ENCODE data around the gene RAB11FIP4.

Gene RAB11FIP4

DNA sequence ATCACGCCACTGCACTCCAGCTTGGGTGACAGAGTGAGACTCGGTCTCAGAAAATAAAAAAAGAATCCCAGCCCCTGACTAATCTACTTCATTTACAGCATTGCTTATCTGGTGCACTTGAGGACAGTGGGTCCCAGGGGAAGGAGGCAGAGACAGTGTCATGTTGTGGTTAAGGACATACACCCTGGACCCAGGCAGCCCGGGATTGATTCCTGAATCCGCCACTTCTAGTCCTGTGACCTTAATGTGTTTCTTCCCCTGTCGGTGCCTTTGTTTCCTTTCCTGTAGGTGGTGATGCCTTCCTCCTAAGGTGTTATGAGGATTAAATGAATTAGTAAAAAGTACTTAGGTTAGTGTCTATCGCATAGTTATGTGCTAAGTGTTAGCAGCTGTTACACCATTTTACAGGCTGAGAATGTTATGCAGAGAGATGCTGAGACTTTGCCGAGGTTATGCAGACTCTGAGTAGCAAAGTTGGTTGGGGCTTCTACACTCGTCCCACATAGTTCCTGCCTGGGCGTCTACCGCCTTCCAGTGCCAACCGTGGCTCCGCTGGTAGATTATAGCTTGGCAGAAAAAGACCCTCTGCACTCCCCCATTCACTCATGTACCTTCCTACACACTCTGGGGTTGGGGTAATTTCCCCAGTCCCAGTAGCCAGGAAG, 74.8 kb downstream of the RAB11FIP4 start:
- no peak overlapping the region for H3K27ac Mint-ChIP-seq
- no peaks in the 10 kb centered on the region for H3K27me3 Mint-ChIP-seq (ENCODE audit: low read depth)

DNA sequence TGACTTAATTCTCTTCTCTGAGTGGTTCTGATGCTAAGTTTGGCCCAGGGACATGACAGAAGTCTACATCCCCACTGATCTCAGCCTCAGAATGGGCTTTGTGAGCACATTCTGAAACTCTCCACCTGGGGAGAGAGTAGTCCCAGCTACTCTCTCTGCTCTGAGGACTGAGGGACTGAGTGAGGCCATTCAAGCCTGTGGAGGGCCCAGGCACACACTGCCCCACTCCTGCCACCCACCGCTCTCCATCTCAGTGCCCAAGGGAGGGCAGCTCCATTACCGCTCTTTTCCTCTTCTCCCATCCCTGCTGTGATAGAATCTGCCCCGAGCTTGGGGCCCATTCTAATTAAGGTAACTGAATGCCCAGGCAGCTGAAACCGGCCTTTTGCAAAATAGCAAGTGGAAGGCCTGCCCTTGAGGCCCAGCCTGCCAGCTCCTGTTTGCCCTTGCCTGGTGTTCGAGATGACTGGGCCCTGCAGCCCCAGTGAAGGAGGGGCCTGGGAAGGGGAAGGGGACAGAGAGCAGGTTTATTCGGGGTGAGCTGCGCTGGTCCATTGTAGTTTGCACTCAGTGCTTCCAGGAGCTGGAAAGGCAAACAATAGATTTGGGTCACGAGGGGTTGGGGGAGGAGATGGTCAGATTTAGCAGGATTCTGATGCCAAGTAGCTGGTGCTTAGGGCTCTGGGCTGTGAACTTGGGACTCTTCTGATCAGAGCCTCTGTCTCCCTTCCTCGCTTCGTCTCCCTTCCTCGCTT, 76.2 kb downstream of the RAB11FIP4 start:
- Mint-ChIP-seq H3K27me3 (ENCODE audit: low read depth) (peaks cover 4% of the 10 kb centered on the region), H3K36me3 (ENCODE audit: low read depth) (no peaks in the 10 kb centered on the region), H3K4me3 (no peak overlapping the region), H3K27ac (no peak overlapping the region), H3K4me1 (ENCODE audit: low read depth) (peaks cover 11% of the 10 kb centered on the region), H3K9me3 (no peaks in the 10 kb centered on the region)

More for the DNA sequence above, 74.8 kb downstream of the RAB11FIP4 start:
- Mint-ChIP-seq H3K4me3 (no peak overlapping the region), H3K4me1 (ENCODE audit: low read depth) (peaks cover 11% of the 10 kb centered on the region), H3K9me3 (no peaks in the 10 kb centered on the region), H3K36me3 (ENCODE audit: low read depth) (no peaks in the 10 kb centered on the region)

DNA sequence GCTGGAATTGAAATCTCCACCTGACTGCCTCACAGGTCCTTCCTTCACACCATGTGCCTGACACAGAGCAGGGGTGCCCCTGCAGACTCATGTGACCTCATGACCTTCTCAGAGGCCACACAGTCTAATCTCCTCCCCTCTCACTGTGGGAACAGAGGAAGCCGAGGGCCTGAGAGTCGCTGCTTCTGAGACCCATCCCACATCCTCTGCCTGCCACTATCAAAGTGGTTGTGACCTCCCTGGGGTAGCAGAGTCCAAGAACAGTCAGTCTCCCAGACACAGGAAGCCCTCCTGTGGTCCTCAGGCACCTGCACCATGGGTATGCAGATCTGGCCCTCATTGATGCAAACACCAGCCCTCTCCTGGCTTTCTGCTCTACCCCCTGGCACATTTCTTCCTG, 78.5 kb downstream of the RAB11FIP4 start:
- Mint-ChIP-seq H3K36me3 (ENCODE audit: low read depth) (no peaks in the 10 kb centered on the region), H3K9me3 (no peaks in the 10 kb centered on the region), H3K27ac (no peak overlapping the region), H3K27me3 (ENCODE audit: low read depth) (peaks cover 4% of the 10 kb centered on the region), H3K4me3 (no peak overlapping the region), H3K4me1 (ENCODE audit: low read depth) (peaks cover 11% of the 10 kb centered on the region)

GRCh38 chr17:31470592-31470991, 79.1 kb downstream of the RAB11FIP4 start:
- Mint-ChIP-seq H3K4me3 (no peak overlapping the region), H3K27me3 (ENCODE audit: low read depth) (peaks cover 4% of the 10 kb centered on the region), H3K36me3 (ENCODE audit: low read depth) (no peaks in the 10 kb centered on the region), H3K27ac (no peak overlapping the region), H3K4me1 (ENCODE audit: low read depth) (peaks cover 11% of the 10 kb centered on the region), H3K9me3 (no peaks in the 10 kb centered on the region)

GRCh38 chr17:31472137-31472536, 80.7 kb downstream of the RAB11FIP4 start:
- Mint-ChIP-seq H3K4me1 (ENCODE audit: low read depth) (peaks cover 8% of the 10 kb centered on the region), H3K27ac (no peak overlapping the region), H3K27me3 (ENCODE audit: low read depth) (peaks cover 4% of the 10 kb centered on the region), H3K36me3 (ENCODE audit: low read depth) (no peaks in the 10 kb centered on the region), H3K4me3 (no peak overlapping the region), H3K9me3 (no peaks in the 10 kb centered on the region)

GRCh38 chr17:31475378-31476162, 84.1 kb downstream of the RAB11FIP4 start:
- no peaks in the 10 kb centered on the region for H3K9me3 Mint-ChIP-seq
- peaks cover 4% of the 10 kb centered on the region for H3K27me3 Mint-ChIP-seq (ENCODE audit: low read depth)
- no peak overlapping the region for H3K27ac Mint-ChIP-seq
- H3K4me1 Mint-ChIP-seq (ENCODE audit: low read depth) = no peaks in the 10 kb centered on the region
- no peak overlapping the region for H3K4me3 Mint-ChIP-seq
- H3K36me3 Mint-ChIP-seq (ENCODE audit: low read depth) = no peaks in the 10 kb centered on the region

- peaks cover 4% of the 10 kb centered on the region for H3K27me3 Mint-ChIP-seq (ENCODE audit: low read depth)
- no peaks in the 10 kb centered on the region for H3K9me3 Mint-ChIP-seq
- no peaks in the 10 kb centered on the region for H3K36me3 Mint-ChIP-seq (ENCODE audit: low read depth)
- no peak overlapping the region for H3K27ac Mint-ChIP-seq
- H3K4me1 Mint-ChIP-seq (ENCODE audit: low read depth) = peaks cover 2% of the 10 kb centered on the region
- H3K4me3 Mint-ChIP-seq = no peak overlapping the region
Observed at GRCh38 chr17:31476525-31477416, 85.3 kb downstream of the RAB11FIP4 start.

- Mint-ChIP-seq H3K4me3 (no peak overlapping the region), H3K27ac (no peak overlapping the region), H3K4me1 (ENCODE audit: low read depth) (peaks cover 2% of the 10 kb centered on the region), H3K27me3 (ENCODE audit: low read depth) (peaks cover under 1% of the 10 kb centered on the region), H3K36me3 (ENCODE audit: low read depth) (no peaks in the 10 kb centered on the region), H3K9me3 (no peaks in the 10 kb centered on the region)
Observed at GRCh38 chr17:31477417-31478055, 86.1 kb downstream of the RAB11FIP4 start.

DNA sequence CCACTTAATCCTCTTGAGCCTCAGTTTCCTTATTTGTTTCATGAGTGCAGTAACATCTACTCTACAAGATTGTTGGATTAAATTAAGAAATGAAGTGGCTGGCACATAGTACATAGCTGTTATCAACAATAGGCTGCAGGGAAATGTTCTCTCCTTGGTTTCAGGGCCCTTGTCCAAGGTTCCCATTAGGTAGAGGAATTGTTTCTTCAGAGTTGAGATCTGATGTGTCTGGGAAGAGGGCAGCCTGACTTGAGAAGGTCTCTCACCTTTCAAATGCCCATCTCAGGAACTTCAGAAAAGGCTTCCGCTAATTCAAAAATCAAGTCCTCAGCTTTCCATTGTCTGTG, 87.6 kb downstream of the RAB11FIP4 start:
- no peaks in the 10 kb centered on the region for H3K36me3 Mint-ChIP-seq (ENCODE audit: low read depth)
- H3K9me3 Mint-ChIP-seq = no peaks in the 10 kb centered on the region
- no peak overlapping the region for H3K4me3 Mint-ChIP-seq
- H3K27ac Mint-ChIP-seq = no peak overlapping the region
- H3K27me3 Mint-ChIP-seq (ENCODE audit: low read depth) = no peaks in the 10 kb centered on the region
- H3K4me1 Mint-ChIP-seq (ENCODE audit: low read depth) = peaks cover 2% of the 10 kb centered on the region

GRCh38 chr17:31479524-31479923, 88.0 kb downstream of the RAB11FIP4 start:
- Mint-ChIP-seq H3K36me3 (ENCODE audit: low read depth) (no peaks in the 10 kb centered on the region), H3K4me1 (ENCODE audit: low read depth) (peaks cover 2% of the 10 kb centered on the region), H3K9me3 (no peaks in the 10 kb centered on the region), H3K4me3 (no peak overlapping the region), H3K27me3 (ENCODE audit: low read depth) (peaks cover 1% of the 10 kb centered on the region), H3K27ac (no peak overlapping the region)

- H3K4me1 Mint-ChIP-seq (ENCODE audit: low read depth) = peaks cover 2% of the 10 kb centered on the region
- H3K36me3 Mint-ChIP-seq (ENCODE audit: low read depth) = no peaks in the 10 kb centered on the region
- no peak overlapping the region for H3K27ac Mint-ChIP-seq
- no peak overlapping the region for H3K4me3 Mint-ChIP-seq
- H3K27me3 Mint-ChIP-seq (ENCODE audit: low read depth) = peaks cover 6% of the 10 kb centered on the region
- no peaks in the 10 kb centered on the region for H3K9me3 Mint-ChIP-seq
Observed at GRCh38 chr17:31480067-31480466, 88.6 kb downstream of the RAB11FIP4 start.

DNA sequence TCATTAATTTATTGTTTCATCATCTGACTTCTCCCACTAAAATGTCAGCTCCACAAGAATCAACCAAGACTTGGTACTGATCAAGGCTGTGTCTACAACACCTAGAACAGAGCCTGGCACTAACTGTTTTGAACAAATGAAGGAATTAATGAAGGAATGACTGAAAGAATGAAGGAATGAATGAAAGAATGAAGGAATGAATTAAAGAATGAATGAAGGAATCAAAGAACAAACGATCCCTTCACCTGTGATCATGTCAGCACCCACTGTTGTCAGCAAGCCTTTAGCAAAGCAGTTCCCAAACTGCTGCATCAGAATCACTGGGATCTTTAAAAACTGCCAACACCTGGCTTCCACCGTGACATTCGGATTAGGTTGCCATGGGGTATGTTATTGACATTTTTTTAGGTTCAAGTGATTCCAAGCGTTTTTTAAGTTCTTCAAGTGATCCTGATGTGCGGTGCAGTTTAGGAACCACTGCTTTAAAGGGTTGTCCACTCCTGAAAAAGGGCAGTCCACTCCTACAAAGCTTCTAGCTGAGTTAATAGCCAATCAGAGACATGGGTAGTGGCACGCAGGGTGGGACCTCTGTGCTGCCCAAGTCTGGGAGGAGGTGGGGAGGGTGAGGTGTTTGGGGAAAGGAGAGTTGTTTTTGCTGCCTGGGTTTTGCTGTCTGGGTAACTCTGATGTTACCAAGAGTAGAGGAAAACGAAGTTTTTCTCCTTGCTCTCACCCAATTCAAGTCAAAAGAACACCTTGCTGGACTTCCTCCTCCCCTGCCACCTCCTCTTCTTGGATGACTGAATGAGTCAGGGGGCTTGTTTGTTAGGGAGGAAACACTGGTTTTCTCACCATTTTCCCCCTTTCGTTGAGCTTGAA, 89.7 kb downstream of the RAB11FIP4 start:
- Mint-ChIP-seq H3K27ac (no peak overlapping the region), H3K4me3 (no peak overlapping the region), H3K27me3 (ENCODE audit: low read depth) (peaks cover 6% of the 10 kb centered on the region), H3K4me1 (ENCODE audit: low read depth) (peaks cover 2% of the 10 kb centered on the region), H3K9me3 (no peaks in the 10 kb centered on the region), H3K36me3 (ENCODE audit: low read depth) (no peaks in the 10 kb centered on the region)

DNA sequence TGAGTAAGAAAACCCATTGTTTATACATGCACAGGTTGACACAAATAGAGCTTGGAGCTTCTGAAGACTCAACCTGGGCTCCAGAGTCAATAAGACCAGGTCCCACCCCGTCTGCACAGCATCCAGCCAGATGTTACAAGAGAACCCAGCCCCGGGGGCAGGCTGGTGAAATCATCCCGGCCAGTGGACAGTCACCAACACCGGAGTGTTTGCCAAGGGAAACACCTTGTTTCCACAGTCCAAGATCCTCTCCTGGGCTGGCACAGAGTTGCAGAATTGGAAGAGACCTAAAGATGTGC, 90.3 kb downstream of the RAB11FIP4 start:
- no peak overlapping the region for H3K4me3 Mint-ChIP-seq
- peaks cover 4% of the 10 kb centered on the region for H3K4me1 Mint-ChIP-seq (ENCODE audit: low read depth)
- H3K36me3 Mint-ChIP-seq (ENCODE audit: low read depth) = no peaks in the 10 kb centered on the region
- peaks cover 6% of the 10 kb centered on the region for H3K27me3 Mint-ChIP-seq (ENCODE audit: low read depth)
- no peaks in the 10 kb centered on the region for H3K9me3 Mint-ChIP-seq
- H3K27ac Mint-ChIP-seq = no peak overlapping the region

Measured in T-helper 1 cell treated with Interleukin-12 subunit alpha and Interleukin-12 subunit beta and Interleukin-4 antibody, amounts not matched to agents 30 μg/mL and 1 μg/mL, for 36 hours (primary cell).